DND-41 (cell line): ENCODE results near the gene ALDH5A1.

ENCODE experiments used
- EZH2 ChIP-seq: IDR thresholded peaks from 3 replicates; pipeline ENCODE4 v1.6.1; 2012; ENCODE audit warnings: borderline replicate concordance, low read depth, mild to moderate bottlenecking, moderate library complexity, low read length, inconsistent platforms; ENCODE audit not compliant: severe bottlenecking
- TF ChIP-seq, protein P1 (sequence below): IDR thresholded peaks from 2 replicates; pipeline ENCODE4 v1.5.1; 2012; ENCODE audit warnings: borderline replicate concordance, low read length, moderate library complexity, mild to moderate bottlenecking; ENCODE audit not compliant: poor library complexity, severe bottlenecking; ENCODE audit errors: extremely low read depth

- TF ChIP-seq, protein P1, sequence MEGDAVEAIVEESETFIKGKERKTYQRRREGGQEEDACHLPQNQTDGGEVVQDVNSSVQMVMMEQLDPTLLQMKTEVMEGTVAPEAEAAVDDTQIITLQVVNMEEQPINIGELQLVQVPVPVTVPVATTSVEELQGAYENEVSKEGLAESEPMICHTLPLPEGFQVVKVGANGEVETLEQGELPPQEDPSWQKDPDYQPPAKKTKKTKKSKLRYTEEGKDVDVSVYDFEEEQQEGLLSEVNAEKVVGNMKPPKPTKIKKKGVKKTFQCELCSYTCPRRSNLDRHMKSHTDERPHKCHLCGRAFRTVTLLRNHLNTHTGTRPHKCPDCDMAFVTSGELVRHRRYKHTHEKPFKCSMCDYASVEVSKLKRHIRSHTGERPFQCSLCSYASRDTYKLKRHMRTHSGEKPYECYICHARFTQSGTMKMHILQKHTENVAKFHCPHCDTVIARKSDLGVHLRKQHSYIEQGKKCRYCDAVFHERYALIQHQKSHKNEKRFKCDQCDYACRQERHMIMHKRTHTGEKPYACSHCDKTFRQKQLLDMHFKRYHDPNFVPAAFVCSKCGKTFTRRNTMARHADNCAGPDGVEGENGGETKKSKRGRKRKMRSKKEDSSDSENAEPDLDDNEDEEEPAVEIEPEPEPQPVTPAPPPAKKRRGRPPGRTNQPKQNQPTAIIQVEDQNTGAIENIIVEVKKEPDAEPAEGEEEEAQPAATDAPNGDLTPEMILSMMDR: no peak
- no peak for TF ChIP-seq EZH2
Measured at GRCh38 chr6:24453921-24454320, 40.8 kb upstream of the ALDH5A1 start.
